GM18861 (cell line): Measurements from ENCODE around the gene SNAI3.

Experiments used
- ATAC-seq: cut with Tn5 transposase; IDR thresholded peaks from one replicate; pipeline ENCODE4 v1.9.1; 2021; ENCODE audit not compliant: unreplicated experiment

SNAI3 gene

GRCh38 chr16:88721815-88722755 lies 35.8 kb upstream of the SNAI3 start:
- no peak for ATAC-seq

- no peak for ATAC-seq
Observed at GRCh38 chr16:88721236-88721635, 34.9 kb upstream of the SNAI3 start.

- no peak for ATAC-seq
Observed at GRCh38 chr16:88720396-88720970, 34.2 kb upstream of the SNAI3 start.

GRCh38 chr16:88719933-88720296 lies 33.6 kb upstream of the SNAI3 start:
- ATAC-seq: no peak

- ATAC-seq: no peak
Observed at GRCh38 chr16:88719267-88719932, 33.1 kb upstream of the SNAI3 start.

- no peak for ATAC-seq
Observed at GRCh38 chr16:88718178-88718577, 31.9 kb upstream of the SNAI3 start.

GRCh38 chr16:88716601-88717001 lies 30.3 kb upstream of the SNAI3 start:
- no peak for ATAC-seq

- no peak for ATAC-seq
Observed at GRCh38 chr16:88716201-88716600, 29.9 kb upstream of the SNAI3 start.

- no peak for ATAC-seq
Observed at GRCh38 chr16:88715312-88716190, 29.2 kb upstream of the SNAI3 start.

- no peak for ATAC-seq
Observed at GRCh38 chr16:88714420-88715302, 28.4 kb upstream of the SNAI3 start.

- no peak for ATAC-seq
Observed at GRCh38 chr16:88713568-88714419, 27.5 kb upstream of the SNAI3 start.

GRCh38 chr16:88713054-88713453 lies 26.7 kb upstream of the SNAI3 start:
- ATAC-seq: no peak

GRCh38 chr16:88712362-88712979 lies 26.2 kb upstream of the SNAI3 start:
- ATAC-seq: no peak

- no peak for ATAC-seq
Observed at GRCh38 chr16:88711750-88712340, 25.5 kb upstream of the SNAI3 start.

GRCh38 chr16:88710556-88710955 lies 24.2 kb upstream of the SNAI3 start:
- no peak for ATAC-seq

- ATAC-seq: no peak
Observed at GRCh38 chr16:88706965-88707826, 20.9 kb upstream of the SNAI3 start.

GRCh38 chr16:88706229-88706964 lies 20.1 kb upstream of the SNAI3 start, which contains the start of the genes CTU2 and RNF166:
Gene CTU2, plus strand, starts transcription at chr16:88706503. Its CDS starts 28 bp downstream, at chr16:88706531.
Gene RNF166, minus strand, starts transcription at chr16:88706408. Its CDS starts 83 bp downstream, at chr16:88706325.
- peak; percentile 47 for ATAC-seq
